ENCODE measurements around the gene HPN.

HPN gene

DNA sequence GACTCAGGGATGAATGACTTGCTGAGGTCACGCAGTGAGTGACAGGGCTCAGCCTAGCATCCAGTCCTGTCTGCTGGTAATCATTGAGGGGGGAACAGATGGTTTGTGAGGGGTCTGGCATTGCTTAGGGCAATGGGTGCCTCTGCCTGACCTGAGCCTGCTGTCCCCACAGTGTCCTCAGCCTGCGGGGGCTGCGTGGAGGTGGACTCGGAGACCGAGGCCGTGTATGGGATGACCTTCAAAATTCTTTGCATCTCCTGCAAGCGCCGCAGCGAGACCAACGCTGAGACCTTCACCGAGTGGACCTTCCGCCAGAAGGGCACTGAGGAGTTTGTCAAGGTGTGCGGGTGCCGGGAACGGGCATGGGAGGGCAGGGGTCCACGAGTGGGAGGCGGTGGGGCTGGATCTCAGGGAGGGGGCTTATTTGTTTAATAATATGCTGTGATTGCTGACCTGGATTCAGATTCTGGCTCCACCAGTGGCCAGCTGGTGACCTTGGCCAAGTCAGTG, 9.1 kb upstream of the HPN start:
- no peak overlapping the region for H3K27ac ChIP-seq
- TF ChIP-seq ZFX (IDR thresholded peaks at IDR 0.05), result no peak
- TF ChIP-seq, protein P1, sequence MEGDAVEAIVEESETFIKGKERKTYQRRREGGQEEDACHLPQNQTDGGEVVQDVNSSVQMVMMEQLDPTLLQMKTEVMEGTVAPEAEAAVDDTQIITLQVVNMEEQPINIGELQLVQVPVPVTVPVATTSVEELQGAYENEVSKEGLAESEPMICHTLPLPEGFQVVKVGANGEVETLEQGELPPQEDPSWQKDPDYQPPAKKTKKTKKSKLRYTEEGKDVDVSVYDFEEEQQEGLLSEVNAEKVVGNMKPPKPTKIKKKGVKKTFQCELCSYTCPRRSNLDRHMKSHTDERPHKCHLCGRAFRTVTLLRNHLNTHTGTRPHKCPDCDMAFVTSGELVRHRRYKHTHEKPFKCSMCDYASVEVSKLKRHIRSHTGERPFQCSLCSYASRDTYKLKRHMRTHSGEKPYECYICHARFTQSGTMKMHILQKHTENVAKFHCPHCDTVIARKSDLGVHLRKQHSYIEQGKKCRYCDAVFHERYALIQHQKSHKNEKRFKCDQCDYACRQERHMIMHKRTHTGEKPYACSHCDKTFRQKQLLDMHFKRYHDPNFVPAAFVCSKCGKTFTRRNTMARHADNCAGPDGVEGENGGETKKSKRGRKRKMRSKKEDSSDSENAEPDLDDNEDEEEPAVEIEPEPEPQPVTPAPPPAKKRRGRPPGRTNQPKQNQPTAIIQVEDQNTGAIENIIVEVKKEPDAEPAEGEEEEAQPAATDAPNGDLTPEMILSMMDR (conservative IDR thresholded peaks at IDR 0.05), result no peak

DNA sequence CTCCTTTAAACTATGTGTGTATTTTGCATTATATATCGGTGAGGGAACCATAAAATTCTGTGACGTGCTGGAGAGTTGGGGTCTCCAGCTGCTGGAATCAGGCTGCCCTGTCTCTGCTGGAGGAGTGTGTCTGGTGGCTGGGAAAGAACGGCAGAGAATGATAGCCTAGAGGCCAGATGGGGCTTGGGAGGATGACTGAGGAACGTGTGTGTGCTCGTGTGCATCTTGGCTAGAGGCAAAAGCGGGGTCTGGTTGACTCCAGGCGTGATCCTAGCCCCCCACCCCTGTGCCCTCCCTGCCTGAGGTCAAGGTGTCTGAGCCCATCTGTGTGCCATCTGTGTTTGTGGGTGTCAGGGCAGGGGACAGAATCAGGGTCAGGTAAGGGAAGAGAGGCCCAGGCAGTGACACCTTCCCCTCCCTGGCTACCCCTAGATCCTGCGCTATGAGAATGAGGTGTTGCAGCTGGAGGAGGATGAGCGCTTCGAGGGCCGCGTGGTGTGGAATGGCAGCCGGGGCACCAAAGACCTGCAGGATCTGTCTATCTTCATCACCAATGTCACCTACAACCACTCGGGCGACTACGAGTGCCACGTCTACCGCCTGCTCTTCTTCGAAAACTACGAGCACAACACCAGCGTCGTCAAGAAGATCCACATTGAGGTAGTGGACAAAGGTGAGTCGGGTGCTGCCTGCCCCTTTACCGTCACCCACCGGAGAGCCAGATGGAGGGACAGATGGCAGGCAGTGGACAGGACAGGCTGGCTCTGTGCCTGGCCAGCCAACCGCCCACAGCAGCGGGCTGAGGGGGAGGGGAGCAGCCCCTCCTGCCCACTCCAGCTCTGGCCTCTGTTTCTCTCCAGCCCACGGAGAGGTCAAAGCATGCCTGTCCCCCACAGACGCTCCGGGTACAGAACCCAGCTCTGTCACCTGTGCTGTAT, 8.2 kb upstream of the HPN start:
- no peak overlapping the region for H3K27ac ChIP-seq
- TF ChIP-seq, protein P1 (conservative IDR thresholded peaks at IDR 0.05), result no peak
- no peak for TF ChIP-seq ZFX (IDR thresholded peaks at IDR 0.05)

DNA sequence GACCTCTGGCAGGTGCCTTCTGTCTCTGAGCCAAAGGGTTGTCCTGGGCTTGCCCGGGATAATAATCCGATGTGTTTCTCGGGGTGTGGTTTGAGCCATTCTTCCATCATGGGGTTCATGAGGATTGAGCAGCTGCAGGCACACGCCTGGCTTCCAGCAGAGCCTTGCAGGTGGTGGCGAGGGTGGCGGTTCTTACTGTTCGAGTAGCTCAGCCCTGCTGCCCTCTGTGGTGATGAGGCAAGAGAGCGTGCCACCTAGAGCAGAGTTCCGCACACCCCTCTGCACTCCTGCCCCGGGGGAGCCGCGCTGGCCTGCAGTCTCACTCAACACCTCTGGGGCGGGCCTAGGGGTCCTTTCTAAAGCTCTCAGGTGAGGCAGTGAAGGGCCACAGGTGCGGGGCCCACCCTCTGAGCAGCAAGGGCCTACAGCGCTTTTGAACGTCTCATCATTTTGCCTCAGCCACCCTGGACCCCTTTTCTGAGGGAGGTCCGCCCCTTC, 7.5 kb upstream of the HPN start:
- no peak for TF ChIP-seq ZFX (IDR thresholded peaks at IDR 0.05)
- TF ChIP-seq, protein P1 (conservative IDR thresholded peaks at IDR 0.05), result no peak
- H3K27ac ChIP-seq, result no peak overlapping the region

DNA sequence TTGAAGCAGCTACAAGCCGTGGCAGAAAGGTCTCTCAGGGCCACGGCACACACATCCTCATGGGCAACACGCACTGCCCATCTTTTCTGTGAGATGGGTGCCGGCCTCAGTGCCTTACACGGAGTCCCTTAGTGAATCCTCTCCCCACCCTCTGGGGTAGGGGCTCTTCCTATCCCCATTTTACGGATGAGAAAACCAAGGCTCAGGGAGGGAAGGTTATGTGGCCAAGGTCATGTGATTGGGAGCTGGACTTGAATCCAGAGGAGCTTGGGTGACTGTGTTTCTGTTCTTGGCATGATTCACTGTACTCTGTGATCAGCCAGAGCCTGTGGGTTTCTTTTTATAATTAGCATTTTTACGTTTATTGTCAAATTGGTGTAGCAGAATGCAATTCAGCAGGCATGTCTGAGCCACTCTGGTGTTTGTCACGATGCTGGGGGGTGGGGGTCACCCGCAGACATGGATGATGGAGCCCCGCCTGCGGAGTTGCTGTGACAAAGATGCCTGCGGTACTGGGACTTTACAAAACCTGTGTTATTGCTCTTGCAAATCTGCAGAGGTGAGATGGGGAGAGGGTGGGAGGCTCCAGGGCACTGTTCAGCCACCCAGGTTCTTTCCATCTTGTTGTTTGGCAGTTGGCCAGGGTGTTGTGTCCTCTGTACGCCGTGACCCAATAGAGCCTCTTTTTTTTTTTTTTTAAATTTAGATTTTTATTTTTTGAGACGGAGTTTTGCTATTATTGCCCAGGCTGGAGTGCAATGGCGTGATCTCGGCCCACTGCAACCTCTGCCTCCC, 6.7 kb upstream of the HPN start:
- no peak overlapping the region for H3K27ac ChIP-seq
- TF ChIP-seq, protein P1 (conservative IDR thresholded peaks at IDR 0.05), result no peak
- no peak for TF ChIP-seq ZFX (IDR thresholded peaks at IDR 0.05)

DNA sequence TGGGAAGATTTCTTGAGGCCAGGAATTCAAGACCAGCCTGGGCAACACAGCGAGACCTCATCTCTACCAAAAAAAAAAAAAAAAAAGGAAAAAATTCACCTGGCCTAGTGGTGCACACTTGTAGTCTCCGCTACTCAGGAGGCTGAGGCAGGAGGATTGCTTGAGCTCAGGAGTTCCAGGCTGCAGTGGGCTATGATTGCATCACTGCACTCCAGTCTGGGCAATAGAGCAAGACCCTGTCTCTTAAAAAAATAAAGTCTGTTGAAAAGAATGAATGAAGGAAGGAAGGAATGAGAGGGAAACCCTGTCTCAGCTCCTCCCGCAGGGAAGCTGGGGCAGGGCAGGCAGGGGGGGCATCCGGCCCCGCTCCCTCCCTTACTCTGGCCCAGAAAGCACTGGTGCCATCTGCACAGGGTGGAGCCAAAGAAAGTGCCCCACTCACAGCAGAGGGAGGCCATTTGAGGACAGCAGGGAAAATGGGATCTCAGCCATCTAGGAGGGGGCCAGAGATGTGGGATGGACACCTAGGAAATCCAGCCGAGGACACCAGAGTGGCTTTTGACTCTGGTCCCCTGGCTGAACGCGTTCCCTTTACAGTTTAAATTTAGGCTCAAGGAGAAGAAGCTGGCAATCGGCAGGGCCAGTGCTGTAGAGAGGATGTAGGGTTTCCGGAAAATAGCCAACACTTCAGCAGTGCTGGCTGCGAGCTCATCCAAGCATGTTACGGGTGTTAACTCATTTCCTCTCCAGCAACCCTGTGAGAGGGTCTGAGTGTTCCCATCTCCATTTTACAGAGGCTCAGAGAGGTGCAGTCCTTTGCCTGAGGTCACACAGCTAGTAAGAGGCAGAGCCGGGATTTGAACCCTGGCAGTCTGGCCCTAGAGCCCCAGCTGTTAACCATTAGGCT, 3.6 kb upstream of the HPN start:
- TF ChIP-seq, protein P1 (conservative IDR thresholded peaks at IDR 0.05), result no peak
- TF ChIP-seq ZFX (IDR thresholded peaks at IDR 0.05), result no peak
- H3K27ac ChIP-seq, result no peak overlapping the region

DNA sequence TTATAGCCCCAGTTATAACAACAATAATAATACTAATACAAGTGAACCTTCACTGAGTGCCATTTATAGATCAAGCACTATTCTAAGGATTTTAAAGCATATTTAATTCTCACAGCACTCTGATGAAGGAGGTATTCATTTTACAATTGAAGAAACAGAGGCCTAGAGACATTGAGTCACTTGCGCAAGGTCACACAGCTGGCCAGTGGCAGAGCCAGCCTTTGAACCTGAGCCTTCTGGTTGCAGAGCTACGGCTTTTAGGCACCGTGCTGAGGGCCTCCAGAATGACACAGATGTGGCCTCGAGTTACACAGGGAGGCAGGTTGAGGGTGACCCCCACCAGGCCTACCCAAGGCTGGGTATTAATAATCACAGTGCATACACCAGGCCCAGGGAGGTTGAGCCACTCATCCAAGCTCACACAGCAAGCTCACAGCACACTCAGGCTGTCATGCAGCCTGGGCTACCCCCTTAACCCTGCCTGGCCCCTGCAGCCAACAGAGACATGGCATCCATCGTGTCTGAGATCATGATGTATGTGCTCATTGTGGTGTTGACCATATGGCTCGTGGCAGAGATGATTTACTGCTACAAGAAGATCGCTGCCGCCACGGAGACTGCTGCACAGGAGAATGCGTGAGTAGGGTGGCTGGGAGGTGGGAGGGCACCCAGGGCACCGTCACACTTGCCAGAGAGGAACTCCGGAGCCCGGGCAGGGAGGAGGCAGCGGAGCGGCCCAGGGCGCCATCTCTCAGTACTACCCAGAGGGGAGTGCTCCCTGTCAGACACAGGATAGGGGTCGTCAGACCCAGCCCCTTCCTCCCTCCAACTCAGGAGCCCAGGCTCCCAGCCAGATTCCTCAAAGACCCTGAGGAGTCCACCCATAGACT, 2.7 kb upstream of the HPN start:
- TF ChIP-seq ZFX (IDR thresholded peaks at IDR 0.05), result no peak
- TF ChIP-seq, protein P1 (conservative IDR thresholded peaks at IDR 0.05), result no peak
- peak overlapping the region; percentile 3; the same call in 1 of the 2 replicates for H3K27ac ChIP-seq

Data from C4-2B (cell line).